Measurements from ENCODE around the gene PCDHB14.
"Not testable (repeated sequence)": the region's sequence is repeated elsewhere in the genome, so short reads cannot be mapped to it uniquely, and the experiment has no call there.

Gene PCDHB14

GRCh38 chr5:141223112-141223783 lies at the start of gene PCDHB14:
TSS of gene PCDHB14 (plus strand) at chr5:141223343. CDS start at chr5:141223506, 163 bp downstream.
- DNase-seq, result no peak

GRCh38 chr5:141174291-141175104 lies 48.6 kb upstream of the PCDHB14 start:
- not testable (repeated sequence) for DNase-seq

GRCh38 chr5:141175933-141176332 lies 47.2 kb upstream of the PCDHB14 start:
- DNase-seq, result no peak

- not testable (repeated sequence) for DNase-seq
These were observed 45.5 kb upstream of the PCDHB14 start, which contains the start of gene PCDHB8 for GRCh38 chr5:141177577-141178191. TSS of gene PCDHB8 (plus strand) at chr5:141177790. CDS start at chr5:141178035, 245 bp downstream.

- DNase-seq, result not testable (repeated sequence)
These were observed 43.8 kb upstream of the PCDHB14 start for GRCh38 chr5:141179371-141179770.

GRCh38 chr5:141179876-141180275 lies 43.3 kb upstream of the PCDHB14 start:
- DNase-seq, result not testable (repeated sequence)

- no peak for DNase-seq
These were observed 42.8 kb upstream of the PCDHB14 start for GRCh38 chr5:141180313-141180712.

- no peak for DNase-seq
These were observed 40.9 kb upstream of the PCDHB14 start, which contains the start of gene PCDHB16 for GRCh38 chr5:141182248-141182647. TSS of gene PCDHB16 (plus strand) at chr5:141182387. CDS start at chr5:141182560, 173 bp downstream.

- not testable (repeated sequence) for DNase-seq
These were observed 38.9 kb upstream of the PCDHB14 start for GRCh38 chr5:141184117-141184855.

- no peak for DNase-seq
These were observed 36.1 kb upstream of the PCDHB14 start, which contains the start of gene PCDHB9 for GRCh38 chr5:141186897-141187512. TSS of gene PCDHB9 (plus strand) at chr5:141187161. CDS start at chr5:141187319, 158 bp downstream.

GRCh38 chr5:141188682-141189081 lies 34.5 kb upstream of the PCDHB14 start:
- DNase-seq, result not testable (repeated sequence)

GRCh38 chr5:141189131-141189530 lies 34.0 kb upstream of the PCDHB14 start:
- not testable (repeated sequence) for DNase-seq

GRCh38 chr5:141192110-141192725 lies 30.9 kb upstream of the PCDHB14 start, which contains the start of gene PCDHB10:
TSS of gene PCDHB10 (plus strand) at chr5:141192353. CDS start at chr5:141192553, 200 bp downstream.
- DNase-seq, result no peak

GRCh38 chr5:141194332-141194731 lies 28.8 kb upstream of the PCDHB14 start:
- not testable (repeated sequence) for DNase-seq

- DNase-seq, result no peak
These were observed 26.8 kb upstream of the PCDHB14 start for GRCh38 chr5:141196363-141196762.

GRCh38 chr5:141199359-141200235 lies 23.5 kb upstream of the PCDHB14 start, which contains the start of gene PCDHB11:
TSS of gene PCDHB11 (plus strand) at chr5:141199627. CDS start at chr5:141199775, 148 bp downstream.
- no peak for DNase-seq

GRCh38 chr5:141201126-141201525 lies 22.0 kb upstream of the PCDHB14 start:
- not testable (repeated sequence) for DNase-seq

GRCh38 chr5:141201646-141202045 lies 21.5 kb upstream of the PCDHB14 start:
- DNase-seq, result not testable (repeated sequence)

GRCh38 chr5:141208478-141208877 lies 14.7 kb upstream of the PCDHB14 start, which contains the start of gene PCDHB12:
TSS of gene PCDHB12 (plus strand) at chr5:141208719. CDS start at chr5:141208908, 189 bp downstream.
- no peak for DNase-seq

- DNase-seq, result not testable (repeated sequence)
These were observed 12.9 kb upstream of the PCDHB14 start for GRCh38 chr5:141210281-141210680.

All from right forelimb (tissue), 1 donor.